ENCODE results near the gene KCNH8. TPM values are rescaled to one million over a fixed set of nuclear protein-coding genes. Genes with fewer than 3 reads are reported as not detected.

KCNH8 gene
- total and polyA plus RNA-seq, 2 donors: 0.10 to 1.5 TPM

GRCh38 chr3:19531426-19531825 lies 383.1 kb downstream of the KCNH8 start:
- no peak overlapping the region for H3K4me3 ChIP-seq (ENCODE audit: low read depth, low read length)
- WGBS: 88% methylated on average over 1 of the region's 1 CpG
- H3K4me1 ChIP-seq (ENCODE audit: insufficient read depth): no peaks in the 10 kb centered on the region
- DNase-seq (ENCODE audit: extremely low spot score): no peak
- H3K27ac ChIP-seq (ENCODE audit: low read depth): no peak overlapping the region
- H3K36me3 ChIP-seq (ENCODE audit: insufficient read depth): no peaks in the 10 kb centered on the region

GRCh38 chr3:19539518-19540392 lies 391.4 kb downstream of the KCNH8 start:
- 29% methylated on average over 2 of the region's 2 CpGs for WGBS
- Histone ChIP-seq H3K27ac (ENCODE audit: low read depth) (no peak overlapping the region), H3K4me3 (ENCODE audit: low read depth, low read length) (no peak overlapping the region), H3K36me3 (ENCODE audit: insufficient read depth) (no peaks in the 10 kb centered on the region), H3K4me1 (ENCODE audit: insufficient read depth) (no peaks in the 10 kb centered on the region)
- DNase-seq (ENCODE audit: extremely low spot score): no peak

GRCh38 chr3:19540464-19540863 lies 392.2 kb downstream of the KCNH8 start:
- Histone ChIP-seq H3K4me1 (ENCODE audit: insufficient read depth) (no peaks in the 10 kb centered on the region), H3K4me3 (ENCODE audit: low read depth, low read length) (no peak overlapping the region), H3K36me3 (ENCODE audit: insufficient read depth) (no peaks in the 10 kb centered on the region), H3K27ac (ENCODE audit: low read depth) (no peak overlapping the region)
- WGBS: 83% methylated on average over 3 of the region's 3 CpGs
- no peak for DNase-seq (ENCODE audit: extremely low spot score)

GRCh38 chr3:19541284-19541683 lies 393.0 kb downstream of the KCNH8 start:
- WGBS: 91% methylated on average over 2 of the region's 2 CpGs
- no peaks in the 10 kb centered on the region for H3K36me3 ChIP-seq (ENCODE audit: insufficient read depth)

GRCh38 chr3:19543212-19543841 lies 395.0 kb downstream of the KCNH8 start:
- H3K4me1 ChIP-seq (ENCODE audit: insufficient read depth): no peaks in the 10 kb centered on the region
- 32% methylated on average over 4 of the region's 4 CpGs for WGBS
- no peak overlapping the region for H3K4me3 ChIP-seq (ENCODE audit: low read depth, low read length)
- no peak for DNase-seq (ENCODE audit: extremely low spot score)
- no peaks in the 10 kb centered on the region for H3K36me3 ChIP-seq (ENCODE audit: insufficient read depth)
- H3K27ac ChIP-seq (ENCODE audit: low read depth): no peak overlapping the region

More at GRCh38 chr3:19541284-19541683, 393.0 kb downstream of the KCNH8 start:
- no peaks in the 10 kb centered on the region for H3K4me1 ChIP-seq (ENCODE audit: insufficient read depth)
- no peak overlapping the region for H3K27ac ChIP-seq (ENCODE audit: low read depth)
- no peak for DNase-seq (ENCODE audit: extremely low spot score)
- H3K4me3 ChIP-seq (ENCODE audit: low read depth, low read length): no peak overlapping the region

- 65% methylated on average over 2 of the region's 2 CpGs for WGBS
- Histone ChIP-seq H3K4me1 (ENCODE audit: insufficient read depth) (no peaks in the 10 kb centered on the region), H3K4me3 (ENCODE audit: low read depth, low read length) (no peak overlapping the region), H3K27ac (ENCODE audit: low read depth) (peak overlapping the region; percentile 32), H3K36me3 (ENCODE audit: insufficient read depth) (no peaks in the 10 kb centered on the region)
- DNase-seq (ENCODE audit: extremely low spot score): no peak
Measured at GRCh38 chr3:19547665-19548464, 399.6 kb downstream of the KCNH8 start.

- 86% methylated on average over 4 of the region's 4 CpGs for WGBS
- Histone ChIP-seq H3K27ac (ENCODE audit: low read depth) (no peak overlapping the region), H3K36me3 (ENCODE audit: insufficient read depth) (no peaks in the 10 kb centered on the region), H3K4me1 (ENCODE audit: insufficient read depth) (no peaks in the 10 kb centered on the region), H3K4me3 (ENCODE audit: low read depth, low read length) (no peak overlapping the region)
- no peak for DNase-seq (ENCODE audit: extremely low spot score)
Measured at GRCh38 chr3:19559724-19560442, 411.6 kb downstream of the KCNH8 start.

- H3K36me3 ChIP-seq (ENCODE audit: insufficient read depth): no peaks in the 10 kb centered on the region
- DNase-seq (ENCODE audit: extremely low spot score): no peak
- no peak overlapping the region for H3K27ac ChIP-seq (ENCODE audit: low read depth)
- no peaks in the 10 kb centered on the region for H3K4me1 ChIP-seq (ENCODE audit: insufficient read depth)
- no peak overlapping the region for H3K4me3 ChIP-seq (ENCODE audit: low read depth, low read length)
- WGBS: 88% methylated on average over 2 of the region's 2 CpGs
Measured at GRCh38 chr3:19573644-19574043, 425.3 kb downstream of the KCNH8 start.

- no peak for DNase-seq (ENCODE audit: extremely low spot score)
- Histone ChIP-seq H3K36me3 (ENCODE audit: insufficient read depth) (no peaks in the 10 kb centered on the region), H3K4me3 (ENCODE audit: low read depth, low read length) (no peak overlapping the region), H3K27ac (ENCODE audit: low read depth) (no peak overlapping the region), H3K4me1 (ENCODE audit: insufficient read depth) (no peaks in the 10 kb centered on the region)
- 36% methylated on average over 3 of the region's 3 CpGs for WGBS
Measured at GRCh38 chr3:19574268-19574667, 426.0 kb downstream of the KCNH8 start.

GRCh38 chr3:19576343-19576742 lies 428.0 kb downstream of the KCNH8 start:
- no peak for DNase-seq (ENCODE audit: extremely low spot score)
- Histone ChIP-seq H3K4me1 (ENCODE audit: insufficient read depth) (no peaks in the 10 kb centered on the region), H3K27ac (ENCODE audit: low read depth) (no peak overlapping the region), H3K36me3 (ENCODE audit: insufficient read depth) (no peaks in the 10 kb centered on the region), H3K4me3 (ENCODE audit: low read depth, low read length) (no peak overlapping the region)
- 86% methylated on average over 3 of the region's 3 CpGs for WGBS

Small RNA genes lying within 50 kb of the gene (small RNA-seq; reads per million reads assigned to genes)
- not detected for gene MIR4791
